HepG2 (cell line): ENCODE measurements around the gene ACTN4. TPM values are rescaled to one million over a fixed set of nuclear protein-coding genes. Genes with fewer than 3 reads are reported as not detected.

ENCODE experiments used
- ATAC-seq: fragments of 200-7000 bp; cut with Tn5 transposase; 3 replicates; pipeline ENCODE4 v1.9.1; 2020; ENCODE audit warnings: mild to moderate bottlenecking, moderate library complexity
- BruUV-seq: library from RNA; stranded (reverse); fragments of 400-500 nt; replicated peaks from 2 replicates; lab custom pipeline; 2021; lab: Mats Ljungman, UMichigan
- CTCF ChIA-PET: fragments of 300-600 bp; formaldehyde crosslinking; extraction: SDS; loops from one replicate; lab custom pipeline; 2021; ENCODE audit warnings: low total read pairs, inconsistent platforms, low intra/inter-chr PET ratio; lab: Yijun Ruan, JAX
- POLR2A ChIA-PET: fragments of 350-600 bp; sonication (Branson Sonifier 250); formaldehyde crosslinking; loops from one replicate; lab custom pipeline; 2020; ENCODE audit warnings: antibody characterized with exemption, inconsistent platforms; lab: Yijun Ruan, JAX
- DNase-seq: peaks from one replicate; pipeline ENCODE4 v3.0.0-alpha.2; 2015; ENCODE audit warnings: low spot score
- FAIRE-seq: peaks from 3 replicates; lab custom pipeline; 2011; peaks lifted over from hg19 to GRCh38; lab: Jason Lieb, UNC
- H2AFZ ChIP-seq: one replicate; pipeline ENCODE4 v1.6.1; 2011; ENCODE audit warnings: low read length, inconsistent platforms
- H3K27ac ChIP-seq: fragments of 300-600 bp; 3 replicates; pipeline ENCODE4 v1.8.0; 2011; ENCODE audit warnings: mixed run types, mild to moderate bottlenecking, mixed read lengths, low read length, inconsistent platforms; ENCODE audit not compliant: insufficient read depth; ENCODE audit errors: extremely low read length
- H3K27me3 ChIP-seq, 2 experiments: fragments of 200-600 bp in 1 of 2; 2 replicates in 1 of 2; 3 replicates in 1 of 2; pipeline versions ENCODE4 v1.6.0 to v1.8.0; 2011; ENCODE audit warnings: low read length in 2 of 2, mild to moderate bottlenecking in 2 of 2, moderate library complexity in 2 of 2, inconsistent platforms in 1 of 2; ENCODE audit not compliant: insufficient read depth in 2 of 2, control insufficient read depth in 1 of 2
- H3K36me3 ChIP-seq, 2 experiments: fragments of 200-600 bp in 1 of 2; replicated peaks in 1 of 2; 2 replicates in 1 of 2; 3 replicates in 1 of 2; pipeline versions ENCODE4 v1.5.1 to v1.8.0; 2011; ENCODE audit warnings: low read length in 2 of 2, inconsistent platforms in 1 of 2; ENCODE audit not compliant: insufficient read depth in 2 of 2, control insufficient read depth in 1 of 2
- H3K4me1 ChIP-seq: 2 replicates; pipeline ENCODE4 v1.5.1; 2012; ENCODE audit warnings: low read length, inconsistent platforms; ENCODE audit not compliant: insufficient read depth
- H3K4me2 ChIP-seq: 2 replicates; pipeline ENCODE4 v1.6.0; 2011; ENCODE audit warnings: low read depth, low read length, inconsistent platforms
- H3K4me3 ChIP-seq, 3 experiments: fragments of 200-600 bp in 1 of 3; sonication (generic), shearing (Covaris generic) in 1 of 3; replicated peaks in 1 of 3; 2 replicates each; pipeline ENCODE4 v1.5.1; 2011 to 2016; ENCODE audit warnings: low read length in 3 of 3, inconsistent platforms in 2 of 3, low read depth in 2 of 3, mild to moderate bottlenecking in 2 of 3, control low read depth in 1 of 3, mixed read lengths in 1 of 3; ENCODE audit not compliant: insufficient read depth in 1 of 3
- H3K79me2 ChIP-seq: one replicate; pipeline ENCODE4 v1.6.1; 2011; ENCODE audit warnings: low read length, inconsistent platforms; ENCODE audit not compliant: insufficient read depth
- H3K9ac ChIP-seq: 2 replicates; pipeline ENCODE4 v1.6.0; 2011; ENCODE audit warnings: mild to moderate bottlenecking, low read depth, low read length, inconsistent platforms; ENCODE audit not compliant: insufficient read depth
- H3K9me3 ChIP-seq: 2 replicates; pipeline ENCODE4 v1.5.1; 2012; ENCODE audit warnings: mild to moderate bottlenecking, low read length
- H4K20me1 ChIP-seq: 2 replicates; pipeline ENCODE4 v1.6.0; 2011; ENCODE audit warnings: inconsistent platforms, mild to moderate bottlenecking, low read length, moderate library complexity; ENCODE audit not compliant: insufficient read depth
- FOXP1 ChIP-seq, 2 experiments: fragments of 450-650 bp in 1 of 2; IDR thresholded peaks; 2 replicates each; pipeline ENCODE4 v1.6.1; 2017 to 2018; ENCODE audit warnings: antibody characterized with exemption in 1 of 2
- ZKSCAN1 ChIP-seq: fragments of 150-350 bp; IDR thresholded peaks from 2 replicates; pipeline ENCODE4 v1.6.1; 2014; ENCODE audit warnings: low read length
- ZNF136 ChIP-seq: sonication (generic); formaldehyde crosslinking; IDR thresholded peaks from 2 replicates; pipeline ENCODE4 v1.8.1; 2022; ENCODE audit warnings: low read depth, mild to moderate bottlenecking, moderate library complexity, missing genetic modification reagents
- ZNF292 ChIP-seq: sonication (generic); formaldehyde crosslinking; IDR thresholded peaks from 2 replicates; pipeline ENCODE4 v1.8.1; 2022; ENCODE audit warnings: mild to moderate bottlenecking, low read depth, missing genetic modification reagents, borderline replicate concordance
- ZNF761 ChIP-seq: sonication (generic); formaldehyde crosslinking; conservative IDR thresholded peaks from 2 replicates; pipeline ENCODE4 v1.4.0; 2020; ENCODE audit warnings: mild to moderate bottlenecking, missing genetic modification reagents
- WGBS: methylation state at CpG from one replicate; pipeline ENCODE4 v1.1.6; 2017; ENCODE audit warnings: low lambda C conversion rate; 5-methylcytosine and 5-hydroxymethylcytosine counted together
- in situ Hi-C: cut with HindIII; loops from 2 replicates; pipeline ENCODE4 v1.10.0; 2017; ENCODE audit warnings: low pct_unique_long_range_greater_than_20kb; ENCODE audit not compliant: extremely low pct_ligation_motif_present
- intact Hi-C: fragments of 100-400 bp; cut with micrococcal nuclease; formaldehyde crosslinking; loops from one replicate; pipeline ENCODE4 v1.10.0; 2022; ENCODE audit not compliant: unreplicated experiment
- polyA plus RNA-seq, 8 experiments: library from polyadenylated mRNA; depleted of rRNA in 3 of 8; stranded (reverse) in 7 of 8; unstranded in 1 of 8; fragments of >200 nt; fragmentation: Illumina TruSeq in 4 of 8; extraction: Trizol in 4 of 8; gene quantifications; 2 replicates each; pipeline versions ENCODE4 v1.2.1 to v1.2.3, GENCODE V29; 2011 to 2016; ENCODE audit warnings: low read depth in 4 of 8, missing spikeins in 1 of 8, mixed read lengths in 1 of 8; ENCODE audit not compliant: insufficient read depth in 1 of 8
- total RNA-seq, 5 experiments: library from RNA; depleted of rRNA; stranded (reverse); fragments of >200 nt; fragmentation: Illumina TruSeq; extraction: Trizol; gene quantifications; 2 replicates each; pipeline ENCODE4 v1.2.3, GENCODE V29; 2016; ENCODE audit warnings: low read depth in 1 of 5
- TF ChIP-seq, protein P1 (sequence below): sonication (generic); formaldehyde crosslinking; IDR thresholded peaks from 2 replicates; pipeline ENCODE4 v1.5.1; 2020; ENCODE audit warnings: missing genetic modification reagents, mild to moderate bottlenecking, borderline replicate concordance
- TF ChIP-seq, protein P2 (sequence below): sonication (generic); formaldehyde crosslinking; IDR thresholded peaks from 2 replicates; pipeline ENCODE4 v1.4.0; 2020; ENCODE audit warnings: missing genetic modification reagents

Gene ACTN4
- total and polyA plus RNA-seq, 2 of the 13 experiments (the other 11 are each of a cell fraction or from before 2014, with no cell fraction given) = 171 to 192 TPM

DNA sequence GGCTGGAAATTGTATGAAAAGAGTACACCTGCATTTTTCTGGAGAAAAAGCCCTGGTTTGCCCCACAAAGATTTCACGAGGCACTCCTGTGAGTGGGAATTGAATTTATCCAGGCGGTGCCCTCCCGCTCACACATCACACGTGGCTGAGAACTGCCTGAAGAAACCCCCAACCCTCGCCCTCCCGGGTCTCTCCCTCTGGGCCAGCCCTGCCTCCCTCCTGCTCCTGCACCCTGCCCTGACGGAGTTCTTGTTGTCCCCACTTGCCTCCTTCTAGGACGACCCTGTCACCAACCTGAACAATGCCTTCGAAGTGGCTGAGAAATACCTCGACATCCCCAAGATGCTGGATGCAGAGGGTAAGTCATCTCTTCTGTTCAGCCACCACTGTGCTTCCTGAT lies 61.7 kb downstream of the ACTN4 start:
- Histone ChIP-seq H3K9me3 (no peaks in the 10 kb centered on the region), H3K79me2 (peaks cover 2% of the 10 kb centered on the region), H3K4me1 (peaks cover 35% of the 10 kb centered on the region), H3K4me3 (no peak overlapping the region), H4K20me1 (no peaks in the 10 kb centered on the region), H3K4me2 (no peak overlapping the region), H3K9ac (no peak overlapping the region), H3K36me3 (peaks cover 72 to 97% of the 10 kb centered on the region in 2 experiments), H3K27me3 (no peaks in the 10 kb centered on the region), H3K27ac (peak overlapping the region; percentile 27), H2AFZ (no peak overlapping the region)
- POLR2A ChIA-PET = interaction anchor here (4.2 kb wide), 1 partner anchor 8 kb away, joined by 15 read pairs; no protein-coding TSS in a partner anchor
- TF ChIP-seq ZKSCAN1 (no peak), ZNF292 (CRISPR knock-in tag) (no peak), FOXP1 (IDR thresholded peaks at IDR 0.05) (no peak), FOXP1 (CRISPR knock-in tag; IDR thresholded peaks at IDR 0.05) (no peak), ZNF136 (CRISPR knock-in tag) (no peak), ZNF761 (CRISPR knock-in tag) (no peak)
- TF ChIP-seq, protein P1, sequence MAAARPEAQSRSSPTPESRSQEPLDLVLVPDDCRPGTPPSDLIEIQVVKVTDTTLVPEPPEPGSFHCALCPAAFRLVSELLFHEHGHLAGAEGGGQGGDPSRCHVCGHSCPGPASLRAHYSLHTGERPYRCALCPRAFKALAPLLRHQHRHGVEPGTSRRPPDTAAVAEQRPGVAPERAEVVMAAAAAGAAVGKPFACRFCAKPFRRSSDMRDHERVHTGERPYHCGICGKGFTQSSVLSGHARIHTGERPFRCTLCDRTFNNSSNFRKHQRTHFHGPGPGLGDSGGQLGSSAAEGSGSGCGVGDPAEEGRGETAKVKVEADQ (CRISPR knock-in tag) = no peak
- TF ChIP-seq, protein P2, sequence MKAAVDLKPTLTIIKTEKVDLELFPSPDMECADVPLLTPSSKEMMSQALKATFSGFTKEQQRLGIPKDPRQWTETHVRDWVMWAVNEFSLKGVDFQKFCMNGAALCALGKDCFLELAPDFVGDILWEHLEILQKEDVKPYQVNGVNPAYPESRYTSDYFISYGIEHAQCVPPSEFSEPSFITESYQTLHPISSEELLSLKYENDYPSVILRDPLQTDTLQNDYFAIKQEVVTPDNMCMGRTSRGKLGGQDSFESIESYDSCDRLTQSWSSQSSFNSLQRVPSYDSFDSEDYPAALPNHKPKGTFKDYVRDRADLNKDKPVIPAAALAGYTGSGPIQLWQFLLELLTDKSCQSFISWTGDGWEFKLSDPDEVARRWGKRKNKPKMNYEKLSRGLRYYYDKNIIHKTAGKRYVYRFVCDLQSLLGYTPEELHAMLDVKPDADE (CRISPR knock-in tag) = no peak
- in situ Hi-C loops = no loop called here
- DNase-seq (no peak), FAIRE-seq (no peak), ATAC-seq (no peak)
- no TSS peak for BruUV-seq
- CTCF ChIA-PET = no interaction called here
- intact Hi-C loops = no loop called here
- WGBS = 98% methylated on average over 10 of the region's 10 CpGs
